ENCODE results near the gene CXorf65. TPM values are rescaled to one million over a fixed set of nuclear protein-coding genes. Genes with fewer than 3 reads are reported as not detected.

CXorf65 gene
- total RNA-seq, 4 donors from 2014 or later, result not detected

DNA sequence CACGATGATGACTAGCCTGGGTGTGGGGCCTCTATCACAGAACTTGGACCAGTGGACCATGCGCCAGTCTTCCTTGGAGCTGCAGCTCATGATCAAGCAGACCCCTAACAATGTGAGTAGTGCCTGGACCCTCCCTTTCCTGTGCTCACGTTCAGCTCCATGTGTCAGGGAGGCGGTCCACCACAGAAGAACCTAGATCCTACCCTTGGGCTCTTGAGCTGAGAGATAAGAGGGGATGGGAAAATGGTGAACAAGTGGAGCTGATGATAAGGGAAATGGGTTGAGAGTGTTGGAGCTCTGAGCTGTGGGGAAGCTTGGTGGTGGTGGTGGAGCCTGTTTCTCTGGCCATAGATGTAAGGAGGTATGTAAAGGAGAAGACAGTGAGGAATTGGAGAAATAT is 25.0 kb upstream of the CXorf65 start:
- H3K27me3 ChIP-seq, result no peaks in the 10 kb centered on the region
- H3K36me3 ChIP-seq, result peaks cover 0 to 4% (median 0%) of the 10 kb centered on the region in 4 donors
- H3K9me3 ChIP-seq, result no peaks in the 10 kb centered on the region
- WGBS, 2 donors (ENCODE audit: low coverage in 1 of 2), result 80% methylated on average over 3 of the region's 4 CpGs; no CpG with 5 or more reads in 1 of the 2 donors
- peaks cover 0 to 4% (median 0%) of the 10 kb centered on the region in 4 donors for H3K4me1 ChIP-seq
- TF ChIP-seq POLR2A (IDR thresholded peaks at IDR 0.05) (no peak), EP300 (IDR thresholded peaks at IDR 0.05; ENCODE audit: low read depth) (no peak), POLR2AphosphoS5 (IDR thresholded peaks at IDR 0.05) (no peak)
- TF ChIP-seq, protein P1, sequence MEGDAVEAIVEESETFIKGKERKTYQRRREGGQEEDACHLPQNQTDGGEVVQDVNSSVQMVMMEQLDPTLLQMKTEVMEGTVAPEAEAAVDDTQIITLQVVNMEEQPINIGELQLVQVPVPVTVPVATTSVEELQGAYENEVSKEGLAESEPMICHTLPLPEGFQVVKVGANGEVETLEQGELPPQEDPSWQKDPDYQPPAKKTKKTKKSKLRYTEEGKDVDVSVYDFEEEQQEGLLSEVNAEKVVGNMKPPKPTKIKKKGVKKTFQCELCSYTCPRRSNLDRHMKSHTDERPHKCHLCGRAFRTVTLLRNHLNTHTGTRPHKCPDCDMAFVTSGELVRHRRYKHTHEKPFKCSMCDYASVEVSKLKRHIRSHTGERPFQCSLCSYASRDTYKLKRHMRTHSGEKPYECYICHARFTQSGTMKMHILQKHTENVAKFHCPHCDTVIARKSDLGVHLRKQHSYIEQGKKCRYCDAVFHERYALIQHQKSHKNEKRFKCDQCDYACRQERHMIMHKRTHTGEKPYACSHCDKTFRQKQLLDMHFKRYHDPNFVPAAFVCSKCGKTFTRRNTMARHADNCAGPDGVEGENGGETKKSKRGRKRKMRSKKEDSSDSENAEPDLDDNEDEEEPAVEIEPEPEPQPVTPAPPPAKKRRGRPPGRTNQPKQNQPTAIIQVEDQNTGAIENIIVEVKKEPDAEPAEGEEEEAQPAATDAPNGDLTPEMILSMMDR (IDR thresholded peaks at IDR 0.05), result no peak
- no peak overlapping the region for H3K4me3 ChIP-seq
- intact Hi-C loops (cut with DNase I; ENCODE audit: low total_unique reads) (no loop called here), in situ Hi-C loops (cut with MboI; ENCODE audit: low pct_ligation_motif_present in 1 of 4, low pct_unique_long_range_greater_than_20kb in 1 of 4, low sequenced_read_pairs in 3 of 4) (no loop called here)
- no peak for DNase-seq
- no peak overlapping the region for H3K27ac ChIP-seq

DNA sequence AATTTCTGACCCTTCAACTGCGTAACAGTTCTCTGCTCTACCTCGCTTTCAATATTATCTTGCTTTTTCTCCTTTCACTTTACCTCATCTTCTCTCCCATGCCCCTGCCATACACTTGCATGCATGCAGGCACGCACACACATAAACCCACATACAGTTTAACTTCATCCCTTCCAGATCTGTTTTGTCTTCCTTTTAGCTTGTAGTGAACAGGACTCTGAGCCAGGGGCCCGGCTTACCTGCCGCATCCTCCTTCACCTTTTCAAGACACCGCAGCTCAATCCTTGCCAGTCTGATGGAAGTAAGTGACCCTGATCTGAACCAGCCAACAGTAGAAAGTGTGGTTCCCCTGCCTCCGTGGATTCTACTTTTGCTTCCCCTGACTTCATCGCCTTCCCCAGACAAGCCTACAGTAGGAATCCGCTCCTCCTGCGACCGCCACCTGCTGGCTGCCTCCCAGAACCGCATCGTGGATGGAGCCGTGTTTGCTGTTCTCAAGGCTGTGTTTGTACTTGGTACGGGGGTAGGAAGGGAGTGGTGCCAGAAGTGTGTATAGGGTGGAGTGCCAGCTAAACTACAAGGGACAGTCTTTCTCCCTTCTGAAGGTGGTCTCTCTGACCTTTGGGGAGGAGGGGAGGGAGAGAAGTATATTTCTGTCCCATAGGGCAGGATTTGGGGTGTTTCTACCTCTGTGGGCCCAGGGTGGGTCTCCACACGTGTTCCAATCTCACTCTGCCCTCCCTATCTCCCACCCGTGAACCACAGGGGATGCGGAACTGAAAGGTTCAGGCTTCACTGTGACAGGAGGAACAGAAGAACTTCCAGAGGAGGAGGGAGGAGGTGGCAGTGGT is 22.6 kb upstream of the CXorf65 start:
- peak; percentile 77 for DNase-seq
- Histone ChIP-seq H3K27ac (no peak overlapping the region), H3K36me3 (peaks cover 0 to 4% (median 0%) of the 10 kb centered on the region in 4 donors), H3K9me3 (no peaks in the 10 kb centered on the region), H3K27me3 (no peaks in the 10 kb centered on the region), H3K4me1 (peaks cover 0 to 4% (median 0%) of the 10 kb centered on the region in 4 donors), H3K4me3 (no peak overlapping the region)
- in situ Hi-C loops (cut with MboI; ENCODE audit: low pct_ligation_motif_present in 1 of 4, low pct_unique_long_range_greater_than_20kb in 1 of 4, low sequenced_read_pairs in 3 of 4) (no loop called here), intact Hi-C loops (cut with DNase I; ENCODE audit: low total_unique reads) (no loop called here)
- no peak for TF ChIP-seq POLR2AphosphoS5 (IDR thresholded peaks at IDR 0.05)
- TF ChIP-seq, protein P1 (IDR thresholded peaks at IDR 0.05), result peak; percentile 61 to 79 (median 67)
- WGBS, 2 donors (ENCODE audit: low coverage in 1 of 2), result 38% methylated on average over 18 of the region's 18 CpGs; no CpG with 5 or more reads in 1 of the 2 donors

DNA sequence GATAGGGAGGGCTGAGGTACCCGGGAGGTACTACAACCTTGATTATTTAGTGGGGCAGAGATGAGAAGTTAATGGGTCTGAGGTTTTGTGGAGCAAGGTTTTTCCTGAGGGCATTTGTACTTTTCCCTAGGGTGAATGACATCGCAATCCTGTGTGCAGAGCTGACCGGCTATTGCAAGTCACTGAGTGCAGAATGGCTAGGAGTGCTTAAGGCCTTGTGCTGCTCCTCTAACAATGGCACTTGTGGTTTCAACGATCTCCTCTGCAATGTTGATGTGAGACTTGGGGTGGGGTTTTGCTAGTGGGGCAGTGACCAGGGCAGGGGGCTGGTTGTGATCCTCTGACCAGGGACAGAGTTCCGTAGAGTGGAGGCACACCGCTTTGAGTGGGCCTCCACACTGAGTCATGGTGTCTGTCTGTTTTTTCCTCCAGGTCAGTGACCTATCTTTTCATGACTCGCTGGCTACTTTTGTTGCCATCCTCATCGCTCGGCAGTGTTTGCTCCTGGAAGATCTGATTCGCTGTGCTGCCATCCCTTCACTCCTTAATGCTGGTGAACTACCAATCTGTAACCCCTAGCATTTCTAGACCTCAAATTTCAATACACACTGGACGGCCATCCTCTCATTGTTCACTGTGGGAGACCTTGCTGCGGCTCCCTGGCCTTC is 21.8 kb upstream of the CXorf65 start:
- no peak overlapping the region for H3K27ac ChIP-seq
- peaks cover 0 to 4% (median 0%) of the 10 kb centered on the region in 4 donors for H3K4me1 ChIP-seq
- intact Hi-C loops (cut with DNase I; ENCODE audit: low total_unique reads) (no loop called here), in situ Hi-C loops (cut with MboI; ENCODE audit: low pct_ligation_motif_present in 1 of 4, low pct_unique_long_range_greater_than_20kb in 1 of 4, low sequenced_read_pairs in 3 of 4) (no loop called here)
- no peaks in the 10 kb centered on the region for H3K27me3 ChIP-seq
- no peak overlapping the region for H3K4me3 ChIP-seq
- TF ChIP-seq POLR2AphosphoS5 (IDR thresholded peaks at IDR 0.05) (no peak), POLR2A (IDR thresholded peaks at IDR 0.05) (no peak), EP300 (IDR thresholded peaks at IDR 0.05; ENCODE audit: low read depth) (no peak)
- TF ChIP-seq, protein P1 (IDR thresholded peaks at IDR 0.05), result no peak
- 81 to 100% methylated on average over 1 to 12 of the region's 12 CpGs for WGBS, 2 donors (ENCODE audit: low coverage in 1 of 2)
- peaks cover 0 to 4% (median 0%) of the 10 kb centered on the region in 4 donors for H3K36me3 ChIP-seq
- H3K9me3 ChIP-seq, result no peaks in the 10 kb centered on the region
- no peak for DNase-seq

DNA sequence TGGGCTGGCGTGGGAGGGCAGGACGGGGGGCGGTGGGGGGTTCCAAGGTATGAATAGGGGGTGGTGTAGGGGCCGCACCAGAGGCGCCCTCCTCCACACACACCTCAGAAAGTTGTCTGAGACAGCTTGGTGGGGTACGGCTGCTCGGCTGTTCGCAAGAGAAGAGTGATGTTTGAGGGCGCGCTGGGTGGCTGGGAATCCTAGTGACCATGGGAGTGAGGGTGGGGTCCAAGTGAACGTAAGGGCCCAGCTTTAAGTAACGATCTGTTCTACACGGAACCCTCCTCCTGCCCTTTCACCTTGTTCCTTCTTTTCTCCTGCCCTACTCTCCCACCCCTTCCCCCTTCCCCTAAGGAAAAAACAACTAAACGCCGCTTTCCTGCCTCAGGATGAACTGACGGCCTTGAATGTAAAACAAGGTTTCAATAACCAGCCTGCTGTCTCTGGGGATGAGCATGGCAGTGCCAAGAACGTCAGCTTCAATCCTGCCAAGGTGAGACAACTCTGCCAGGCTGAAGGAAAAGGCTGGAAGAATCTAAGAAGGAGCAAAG is 12.5 kb upstream of the CXorf65 start:
- Histone ChIP-seq H3K4me1 (peaks cover 0 to 16% (median 5%) of the 10 kb centered on the region in 4 donors), H3K27ac (peak overlapping the region; percentile 82 to 90 (median 88)), H3K27me3 (no peaks in the 10 kb centered on the region), H3K4me3 (peak overlapping the region; percentile 54 to 84 (median 71)), H3K9me3 (no peaks in the 10 kb centered on the region), H3K36me3 (peaks cover 0 to 4% (median 0%) of the 10 kb centered on the region in 4 donors)
- intact Hi-C loops (cut with DNase I; ENCODE audit: low total_unique reads) (no loop called here), in situ Hi-C loops (cut with MboI; ENCODE audit: low pct_ligation_motif_present in 1 of 4, low pct_unique_long_range_greater_than_20kb in 1 of 4, low sequenced_read_pairs in 3 of 4) (no loop called here)
- 41% methylated on average over 17 of the region's 17 CpGs; no CpG with 5 or more reads in 1 of the 2 donors for WGBS, 2 donors (ENCODE audit: low coverage in 1 of 2)
- DNase-seq, result no peak
- no peak for TF ChIP-seq POLR2AphosphoS5 (IDR thresholded peaks at IDR 0.05)
- no peak for TF ChIP-seq POLR2A (IDR thresholded peaks at IDR 0.05)
- TF ChIP-seq, protein P1 (IDR thresholded peaks at IDR 0.05), result no peak
- no peak for TF ChIP-seq EP300 (IDR thresholded peaks at IDR 0.05; ENCODE audit: low read depth)
